ENCODE data around the gene GARNL3.

The GARNL3 gene

GRCh38 chr9:127353882-127354281, 89.3 kb downstream of the GARNL3 start:
- DNase-seq: no peak

- no peak for DNase-seq
Measured at GRCh38 chr9:127356906-127357305, 92.3 kb downstream of the GARNL3 start.

GRCh38 chr9:127358023-127358535, 93.5 kb downstream of the GARNL3 start:
- no peak for DNase-seq

- DNase-seq: no peak
Measured at GRCh38 chr9:127358770-127359169, 94.2 kb downstream of the GARNL3 start.

GRCh38 chr9:127360250-127360649, 95.7 kb downstream of the GARNL3 start:
- no peak for DNase-seq

- DNase-seq: peak; percentile 21
Measured at GRCh38 chr9:127360829-127361228, 96.3 kb downstream of the GARNL3 start.

GRCh38 chr9:127361561-127361960, 97.0 kb downstream of the GARNL3 start:
- no peak for DNase-seq

GRCh38 chr9:127362829-127363228, 98.3 kb downstream of the GARNL3 start:
- DNase-seq: no peak

- no peak for DNase-seq
Measured at GRCh38 chr9:127365461-127365860, 100.9 kb downstream of the GARNL3 start.

- DNase-seq: no peak
Measured at GRCh38 chr9:127366594-127366993, 102.0 kb downstream of the GARNL3 start.

- DNase-seq: peak; percentile 30
Measured at GRCh38 chr9:127368852-127369402, 104.4 kb downstream of the GARNL3 start.

- no peak for DNase-seq
Measured at GRCh38 chr9:127369428-127369827, 104.9 kb downstream of the GARNL3 start.

GRCh38 chr9:127370147-127370579, 105.6 kb downstream of the GARNL3 start:
- no peak for DNase-seq

- DNase-seq: no peak
Measured at GRCh38 chr9:127370672-127371648, 106.4 kb downstream of the GARNL3 start.

- no peak for DNase-seq
Measured at GRCh38 chr9:127380479-127380878, 115.9 kb downstream of the GARNL3 start.

GRCh38 chr9:127382541-127382940, 118.0 kb downstream of the GARNL3 start:
- no peak for DNase-seq

GRCh38 chr9:127384016-127384730, 119.6 kb downstream of the GARNL3 start:
- no peak for DNase-seq

- no peak for DNase-seq
Measured at GRCh38 chr9:127384901-127385300, 120.3 kb downstream of the GARNL3 start.

GRCh38 chr9:127386249-127386648, 121.7 kb downstream of the GARNL3 start:
- no peak for DNase-seq

- no peak for DNase-seq
Measured at GRCh38 chr9:127386981-127387380, 122.4 kb downstream of the GARNL3 start.

GRCh38 chr9:127388037-127388855, 123.7 kb downstream of the GARNL3 start:
- DNase-seq: peak; percentile 80

GRCh38 chr9:127388856-127389238, 124.3 kb downstream of the GARNL3 start:
- no peak for DNase-seq

Data from suppressor macrophage treated with lipopolysaccharide for 4 hours (primary cell).